BE2C (cell line): ENCODE data around the gene HECW1.

Experiments used
- DNase-seq: peaks from one replicate; pipeline ENCODE4 v3.0.0-alpha.2; 2020
- H3K27me3 ChIP-seq: fragments of 250-450 bp; sonication (Bioruptor Pico); 2 replicates; pipeline ENCODE4 v1.5.1; 2020; ENCODE audit warnings: mild to moderate bottlenecking
- H3K36me3 ChIP-seq: fragments of 250-450 bp; sonication (Bioruptor Pico); 2 replicates; pipeline ENCODE4 v1.5.1; 2020; ENCODE audit warnings: mild to moderate bottlenecking
- H3K4me1 ChIP-seq: fragments of 250-450 bp; sonication (Bioruptor Pico); 2 replicates; pipeline ENCODE4 v1.5.1; 2020
- H3K4me3 ChIP-seq: 2 replicates; pipeline ENCODE4 v1.5.1; 2011; ENCODE audit warnings: low read depth, low read length
- H3K9me3 ChIP-seq: fragments of 250-450 bp; sonication (Bioruptor Pico); 2 replicates; pipeline ENCODE4 v1.5.1; 2020
- CTCF ChIP-seq: IDR thresholded peaks from 2 replicates; pipeline ENCODE4 v1.5.1; 2012; ENCODE audit warnings: mild to moderate bottlenecking, low read depth, low read length

HECW1 gene

DNA sequence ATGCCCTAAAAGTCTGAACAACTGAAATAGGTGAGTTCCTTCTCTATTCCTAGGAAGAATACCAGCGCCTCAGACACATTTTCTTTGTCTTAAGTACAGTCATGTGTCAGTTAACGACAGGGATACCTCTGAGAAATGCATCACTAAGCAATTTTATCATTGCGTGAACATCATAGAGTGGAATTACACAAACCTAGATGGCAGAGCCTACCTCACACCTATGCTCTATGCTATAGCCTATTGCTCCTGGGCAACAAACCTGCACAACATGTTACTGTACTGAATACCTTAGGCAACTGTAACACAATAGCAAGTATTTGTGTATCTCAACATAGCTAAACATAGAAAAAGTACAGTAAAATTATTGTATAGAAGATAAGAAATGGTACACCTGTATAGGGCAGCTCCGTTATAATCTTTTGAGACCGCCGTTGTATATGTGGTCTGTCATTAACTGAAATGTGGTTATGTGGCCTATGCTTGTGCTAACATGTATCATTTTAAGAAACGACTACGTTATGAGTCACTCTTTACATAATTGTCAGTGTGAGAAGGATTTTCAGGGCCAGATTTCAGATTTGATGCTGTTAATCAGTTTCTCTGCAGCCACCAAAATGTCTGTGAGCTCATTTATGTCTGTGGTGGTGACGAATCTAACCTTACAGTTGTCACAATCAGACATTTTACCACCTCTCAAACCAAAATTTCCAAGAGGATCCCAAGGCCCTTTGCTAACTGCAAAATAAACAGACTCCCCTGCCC, 404.3 kb downstream of the HECW1 start:
- H3K36me3 ChIP-seq = no peaks in the 10 kb centered on the region
- no peak for TF ChIP-seq CTCF
- no peaks in the 10 kb centered on the region for H3K27me3 ChIP-seq

DNA sequence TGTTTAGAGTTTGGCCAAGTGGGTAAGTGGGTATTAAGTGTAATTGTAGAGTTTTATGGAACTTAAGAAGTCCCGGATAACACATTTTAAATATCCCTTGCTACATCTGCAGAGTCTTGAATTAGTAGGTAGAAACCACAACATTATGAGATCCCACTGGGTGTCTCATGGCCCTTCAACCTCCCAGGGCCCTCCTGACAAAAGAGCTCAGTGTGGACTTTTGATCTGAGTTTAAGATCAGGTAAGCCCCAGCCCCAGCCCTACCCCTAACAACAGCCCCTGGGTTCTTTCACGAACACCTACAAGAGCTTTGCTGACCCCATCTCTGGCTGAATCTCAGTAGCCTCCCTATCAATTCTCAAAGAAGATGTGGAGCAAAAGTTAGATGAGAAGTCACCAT, 405.0 kb downstream of the HECW1 start:
- no peak for TF ChIP-seq CTCF
- DNase-seq = no peak
- H3K27me3 ChIP-seq = no peaks in the 10 kb centered on the region

More for the DNA sequence above, 404.3 kb downstream of the HECW1 start:
- DNase-seq = no peak
- Histone ChIP-seq H3K4me1 (no peaks in the 10 kb centered on the region), H3K9me3 (no peaks in the 10 kb centered on the region), H3K4me3 (no peak overlapping the region)

DNA sequence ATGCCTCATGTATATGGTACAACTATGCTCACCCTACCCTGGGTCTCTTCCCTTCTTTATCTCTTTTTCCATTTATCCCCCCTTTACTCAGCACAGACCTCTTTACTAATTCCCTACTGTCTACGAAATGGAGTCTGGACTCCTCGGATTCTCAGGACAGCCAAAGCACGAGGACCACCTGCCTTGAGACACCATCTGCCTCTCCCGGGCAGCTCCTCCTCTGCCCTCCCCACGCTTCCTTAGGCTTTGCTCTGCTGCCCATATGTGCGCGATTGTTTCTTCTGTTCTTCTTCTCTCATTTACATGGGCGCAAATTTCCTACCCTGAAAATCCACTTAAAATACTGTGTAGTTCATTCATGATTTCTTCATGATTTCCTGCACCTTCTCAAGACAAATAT, 407.8 kb downstream of the HECW1 start:
- no peaks in the 10 kb centered on the region for H3K36me3 ChIP-seq
- no peak for DNase-seq
- TF ChIP-seq CTCF = no peak
- H3K4me1 ChIP-seq = no peaks in the 10 kb centered on the region
- no peaks in the 10 kb centered on the region for H3K27me3 ChIP-seq
- no peak overlapping the region for H3K4me3 ChIP-seq
- H3K9me3 ChIP-seq = no peaks in the 10 kb centered on the region

More for the DNA sequence above, 405.0 kb downstream of the HECW1 start:
- H3K36me3 ChIP-seq = no peaks in the 10 kb centered on the region
- no peaks in the 10 kb centered on the region for H3K9me3 ChIP-seq
- H3K4me1 ChIP-seq = no peaks in the 10 kb centered on the region
- no peak overlapping the region for H3K4me3 ChIP-seq

DNA sequence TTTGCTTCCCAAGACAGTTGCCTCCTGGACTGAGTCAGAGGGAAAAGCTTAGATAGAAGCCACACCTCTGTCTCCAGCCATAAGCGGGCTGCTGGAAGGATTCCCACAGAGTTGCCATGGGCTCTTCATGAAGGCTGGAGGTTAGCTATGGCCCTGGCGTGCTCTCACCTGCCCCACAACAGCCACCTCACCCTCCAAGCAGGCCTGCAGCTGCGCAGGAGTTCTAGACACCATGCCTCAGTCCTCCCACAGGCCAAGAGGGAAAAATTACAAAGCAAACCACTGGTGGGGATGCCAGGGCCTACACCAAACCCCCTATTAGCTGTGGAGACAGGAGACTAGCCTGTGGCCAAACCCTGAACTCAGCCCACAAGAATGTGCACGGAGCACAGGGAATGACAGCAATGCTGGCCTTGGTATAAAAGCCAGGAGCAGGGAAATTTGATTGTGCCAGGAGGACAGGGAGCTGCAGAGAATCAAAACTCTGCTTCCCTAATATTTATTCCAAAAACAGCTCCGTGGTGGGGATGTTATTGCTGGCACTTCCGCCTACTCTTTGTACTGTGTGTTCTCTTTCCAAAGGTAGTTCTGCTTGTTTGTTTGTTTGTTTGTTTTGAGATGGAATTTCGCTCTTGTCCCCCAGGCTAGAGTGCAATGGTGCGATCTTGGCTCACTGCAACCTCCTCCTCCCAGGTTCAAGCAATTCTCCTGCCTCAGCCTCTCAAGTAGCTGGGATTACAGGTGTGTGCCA, 410.1 kb downstream of the HECW1 start:
- no peaks in the 10 kb centered on the region for H3K4me1 ChIP-seq
- H3K4me3 ChIP-seq = no peak overlapping the region
- DNase-seq = no peak
- H3K36me3 ChIP-seq = no peaks in the 10 kb centered on the region
- no peaks in the 10 kb centered on the region for H3K9me3 ChIP-seq
- H3K27me3 ChIP-seq = no peaks in the 10 kb centered on the region
- TF ChIP-seq CTCF = no peak

DNA sequence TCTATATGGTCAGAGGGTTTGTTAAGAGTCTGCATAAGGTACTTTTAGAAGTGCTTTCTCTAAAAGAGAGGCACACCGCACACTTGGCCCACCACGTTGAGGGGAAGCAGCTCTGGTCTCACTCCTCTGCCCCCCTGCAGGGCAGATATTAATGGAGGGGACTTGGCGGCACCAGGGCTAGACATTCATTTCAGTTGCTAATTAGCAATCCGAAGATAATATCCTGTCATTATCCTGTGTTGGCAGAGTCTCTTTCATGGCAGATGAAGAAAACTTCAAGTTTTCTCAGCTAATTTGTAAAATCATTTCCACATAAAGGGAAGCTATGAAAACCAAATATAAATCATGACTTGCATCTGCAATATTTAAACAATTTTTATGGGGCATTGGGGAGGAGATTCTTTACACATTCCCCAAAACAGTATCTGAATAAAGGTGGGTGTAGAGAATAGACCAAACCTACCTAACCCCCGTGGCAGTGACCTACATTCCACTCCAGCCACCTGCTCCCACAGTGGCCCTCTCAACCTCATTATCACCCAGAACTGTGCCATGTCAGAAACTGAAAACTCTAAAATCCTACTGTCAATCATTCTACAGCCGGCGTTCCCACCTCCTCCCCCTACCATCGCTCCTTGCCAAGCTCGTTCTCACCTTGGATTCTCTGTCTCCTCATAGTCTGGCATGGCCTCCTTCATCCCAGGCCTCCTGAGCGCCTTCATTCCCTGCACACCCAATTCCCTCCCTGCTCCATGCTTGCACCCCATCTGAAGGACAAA, 416.3 kb downstream of the HECW1 start:
- no peak for DNase-seq

More for the DNA sequence above, 416.3 kb downstream of the HECW1 start:
- H3K27me3 ChIP-seq = no peaks in the 10 kb centered on the region
- no peak for TF ChIP-seq CTCF
- H3K36me3 ChIP-seq = no peaks in the 10 kb centered on the region
- H3K9me3 ChIP-seq = no peaks in the 10 kb centered on the region
- H3K4me3 ChIP-seq = no peak overlapping the region
- peaks cover 20% of the 10 kb centered on the region for H3K4me1 ChIP-seq
